Astrocyte (in vitro differentiated cells and primary cell): ENCODE data around the gene EMX2.

Experiments used
- CTCF ChIP-seq: IDR thresholded peaks from 2 replicates; pipeline ENCODE4 v1.5.1; 2011; ENCODE audit warnings: low read depth, mild to moderate bottlenecking, inconsistent platforms, low read length, moderate library complexity; ENCODE audit not compliant: insufficient read depth
- EZH2 ChIP-seq: IDR thresholded peaks from 2 replicates; pipeline ENCODE4 v1.6.1; 2012; ENCODE audit warnings: mild to moderate bottlenecking, low read length, inconsistent platforms; ENCODE audit not compliant: insufficient read depth

GRCh38 chr10:117503244-117504205 is 39.0 kb upstream of the EMX2 start:
- TF ChIP-seq CTCF (no peak), EZH2 (no peak)
